22Rv1 (cell line): ENCODE data around the gene KLHL25.

Experiments used
- CTCF ChIP-seq: fragments of 450-650 bp; IDR thresholded peaks from 2 replicates; pipeline ENCODE4 v1.5.1; 2017; ENCODE audit warnings: mild to moderate bottlenecking
- ZFX ChIP-seq: fragments of 450-650 bp; IDR thresholded peaks from 2 replicates; pipeline ENCODE4 v1.6.1; 2017; ENCODE audit warnings: antibody characterized with exemption, borderline replicate concordance

DNA sequence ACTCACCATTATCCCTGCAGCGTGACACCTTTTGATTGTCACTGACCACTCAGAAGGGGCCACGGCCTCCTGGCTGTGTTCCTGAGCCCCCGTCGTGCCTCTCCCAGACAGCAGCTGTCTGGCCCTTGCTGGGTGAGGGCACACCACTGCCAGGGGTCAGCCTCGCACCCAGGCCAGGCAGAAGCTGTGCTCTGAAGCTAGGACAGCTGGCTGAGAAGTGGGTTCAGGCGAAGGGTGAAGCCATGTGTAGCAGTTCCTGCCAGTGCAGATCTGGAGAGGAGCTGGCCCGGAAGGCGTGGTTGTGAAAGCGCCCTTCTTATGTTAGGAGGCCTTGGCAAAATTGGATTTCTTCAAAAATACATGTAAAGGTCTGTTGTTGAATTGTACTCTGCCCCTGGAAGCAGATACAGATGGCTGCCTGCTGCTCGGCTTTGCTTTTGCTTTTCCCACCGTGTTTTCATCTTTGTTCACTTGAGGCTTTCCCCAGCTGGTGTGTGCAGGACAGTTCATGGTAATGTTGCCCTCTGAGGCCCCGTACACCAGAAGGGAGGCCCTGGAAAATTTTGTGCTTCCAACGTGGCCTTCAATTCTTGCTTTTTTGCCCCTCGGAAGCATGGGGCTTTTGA is 49.1 kb downstream of the KLHL25 start:
- no peak for TF ChIP-seq CTCF
- no peak for TF ChIP-seq ZFX
